ENCODE measurements around the gene MGRN1. TPM values are rescaled to one million over a fixed set of nuclear protein-coding genes. Genes with fewer than 3 reads are reported as not detected.

Gene MGRN1
- total and polyA plus RNA-seq, 2 of the 13 experiments (the other 11 are each of a cell fraction or from before 2014, with no cell fraction given) = 11.9 to 12.6 TPM

DNA sequence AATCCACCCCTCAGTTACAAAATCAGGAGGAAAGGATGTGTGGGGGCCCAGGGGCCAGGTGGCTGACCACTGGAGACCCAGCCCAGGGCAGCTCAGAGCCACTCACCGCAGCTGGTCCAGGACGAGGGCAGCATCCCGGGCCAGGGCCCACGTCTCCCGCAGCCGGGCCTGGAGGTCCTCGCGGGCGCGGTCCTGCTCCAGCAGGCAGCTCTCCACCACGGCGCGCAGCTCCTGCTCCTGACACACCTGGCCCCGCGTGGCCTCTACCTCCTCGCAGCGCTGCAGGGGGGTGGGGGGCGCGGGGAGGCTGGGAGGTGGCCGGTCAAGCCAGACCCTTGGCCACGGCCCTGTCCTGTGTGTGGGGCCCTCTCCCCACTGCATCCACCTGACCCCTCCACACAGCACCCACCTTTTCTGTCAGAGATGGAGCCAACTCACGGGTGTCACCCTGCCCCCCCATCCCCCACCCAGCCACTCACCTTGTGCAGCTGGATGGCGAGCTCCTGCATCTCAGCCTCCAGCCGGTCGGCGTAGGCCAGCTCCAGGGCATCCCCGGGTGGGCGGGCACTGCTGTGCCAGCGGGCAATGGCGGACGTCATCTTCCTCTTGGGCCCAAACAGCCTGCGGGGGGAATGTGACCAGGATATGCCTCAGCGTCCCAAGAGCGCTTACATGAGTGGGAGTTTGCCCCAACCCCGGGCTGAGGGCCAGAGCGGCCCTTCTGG, 73.9 kb downstream of the MGRN1 start:
- H3K27me3 ChIP-seq (ENCODE audit: control insufficient read depth in 1 of 2, insufficient read depth in 2 of 2, low read length in 2 of 2) = no peaks in the 10 kb centered on the region
- H3K79me2 ChIP-seq (ENCODE audit: insufficient read depth, low read length) = peaks cover 3% of the 10 kb centered on the region
- WGBS (ENCODE audit: low lambda C conversion rate) = 100% methylated on average over 2 of the region's 36 CpGs
- peak; percentile 49; the same call in 1 of the 2 replicates for TF ChIP-seq RBFOX2 (IDR thresholded peaks at IDR 0.05; ENCODE audit: low read depth, low read length)
- TF ChIP-seq PAWR (CRISPR knock-in tag; IDR thresholded peaks at IDR 0.05; ENCODE audit: borderline replicate concordance) = no peak
- TF ChIP-seq, protein P1, sequence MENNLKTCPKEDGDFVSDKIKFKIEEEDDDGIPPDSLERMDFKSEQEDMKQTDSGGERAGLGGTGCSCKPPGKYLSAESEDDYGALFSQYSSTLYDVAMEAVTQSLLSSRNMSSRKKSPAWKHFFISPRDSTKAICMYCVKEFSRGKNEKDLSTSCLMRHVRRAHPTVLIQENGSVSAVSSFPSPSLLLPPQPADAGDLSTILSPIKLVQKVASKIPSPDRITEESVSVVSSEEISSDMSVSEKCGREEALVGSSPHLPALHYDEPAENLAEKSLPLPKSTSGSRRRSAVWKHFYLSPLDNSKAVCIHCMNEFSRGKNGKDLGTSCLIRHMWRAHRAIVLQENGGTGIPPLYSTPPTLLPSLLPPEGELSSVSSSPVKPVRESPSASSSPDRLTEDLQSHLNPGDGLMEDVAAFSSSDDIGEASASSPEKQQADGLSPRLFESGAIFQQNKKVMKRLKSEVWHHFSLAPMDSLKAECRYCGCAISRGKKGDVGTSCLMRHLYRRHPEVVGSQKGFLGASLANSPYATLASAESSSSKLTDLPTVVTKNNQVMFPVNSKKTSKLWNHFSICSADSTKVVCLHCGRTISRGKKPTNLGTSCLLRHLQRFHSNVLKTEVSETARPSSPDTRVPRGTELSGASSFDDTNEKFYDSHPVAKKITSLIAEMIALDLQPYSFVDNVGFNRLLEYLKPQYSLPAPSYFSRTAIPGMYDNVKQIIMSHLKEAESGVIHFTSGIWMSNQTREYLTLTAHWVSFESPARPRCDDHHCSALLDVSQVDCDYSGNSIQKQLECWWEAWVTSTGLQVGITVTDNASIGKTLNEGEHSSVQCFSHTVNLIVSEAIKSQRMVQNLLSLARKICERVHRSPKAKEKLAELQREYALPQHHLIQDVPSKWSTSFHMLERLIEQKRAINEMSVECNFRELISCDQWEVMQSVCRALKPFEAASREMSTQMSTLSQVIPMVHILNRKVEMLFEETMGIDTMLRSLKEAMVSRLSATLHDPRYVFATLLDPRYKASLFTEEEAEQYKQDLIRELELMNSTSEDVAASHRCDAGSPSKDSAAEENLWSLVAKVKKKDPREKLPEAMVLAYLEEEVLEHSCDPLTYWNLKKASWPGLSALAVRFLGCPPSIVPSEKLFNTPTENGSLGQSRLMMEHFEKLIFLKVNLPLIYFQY (CRISPR knock-in tag; IDR thresholded peaks at IDR 0.05; ENCODE audit: borderline replicate concordance) = no peak
- peak; percentile 82 for TF ChIP-seq AGO2 (optimal IDR thresholded peaks at IDR 0.05; ENCODE audit: low read depth, low read length)
- in situ Hi-C loops (cut with HindIII; ENCODE audit: extremely low pct_ligation_motif_present, low pct_unique_long_range_greater_than_20kb) (no loop called here), intact Hi-C loops (cut with micrococcal nuclease; ENCODE audit: unreplicated experiment) (no loop called here)
- FAIRE-seq (no peak), ATAC-seq (no peak), DNase-seq (ENCODE audit: low spot score) (no peak)
- no peak overlapping the region for H3K27ac ChIP-seq (ENCODE audit: extremely low read length, insufficient read depth, low read length)
- no peak overlapping the region for H3K4me3 ChIP-seq (replicated peaks in 1 of 3; ENCODE audit: insufficient read depth in 1 of 3, low read depth in 2 of 3, low read length in 3 of 3)
- no peak overlapping the region for H3K4me2 ChIP-seq (ENCODE audit: low read depth, low read length)
- no peak overlapping the region for H3K9ac ChIP-seq (ENCODE audit: insufficient read depth, low read depth, low read length)
- no peak overlapping the region for H2AFZ ChIP-seq (ENCODE audit: low read length)
- POLR2A ChIA-PET = interaction anchor here (1.4 kb wide), 1 partner anchor 70 kb away, joined by 3 read pairs; no protein-coding TSS in a partner anchor
- CTCF ChIA-PET (ENCODE audit: low intra/inter-chr PET ratio, low total read pairs) = no interaction called here
- peaks cover 42% of the 10 kb centered on the region for H3K4me1 ChIP-seq (ENCODE audit: insufficient read depth, low read length)
- no peaks in the 10 kb centered on the region for H4K20me1 ChIP-seq (ENCODE audit: insufficient read depth, low read length)
- H3K9me3 ChIP-seq (ENCODE audit: low read length) = no peaks in the 10 kb centered on the region
- no TSS peak for BruUV-seq (replicated peaks)
- peaks cover 29 to 55% of the 10 kb centered on the region in 2 experiments for H3K36me3 ChIP-seq (replicated peaks in 1 of 2; ENCODE audit: control insufficient read depth in 1 of 2, insufficient read depth in 2 of 2, low read length in 2 of 2)

Data from HepG2 (cell line).